GM18870 (cell line): ENCODE measurements around the gene DYNC2H1.

ENCODE experiments used
- ATAC-seq: cut with Tn5 transposase; IDR thresholded peaks from one replicate; pipeline ENCODE4 v1.9.1; 2021; ENCODE audit warnings: moderate library complexity; ENCODE audit not compliant: unreplicated experiment

Gene DYNC2H1

DNA sequence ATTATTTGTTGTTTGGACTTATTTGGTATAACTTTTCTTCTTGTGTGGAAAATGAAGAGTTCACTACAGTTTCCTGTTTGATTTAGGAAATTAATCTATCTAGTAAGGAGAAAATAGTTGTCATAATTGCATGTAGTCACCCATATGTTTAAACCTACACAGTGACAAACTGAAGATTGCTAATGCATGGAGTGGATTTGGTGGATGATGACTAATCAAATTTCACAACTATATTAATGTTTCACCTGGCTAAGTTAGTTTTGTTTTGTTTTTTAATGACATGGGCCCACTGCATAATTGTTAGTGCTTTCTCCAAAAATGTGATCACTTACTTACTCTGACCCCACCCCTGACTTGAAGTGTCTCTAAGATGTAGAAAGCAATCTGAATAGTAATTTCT lies 170.6 kb downstream of the DYNC2H1 start:
- no peak for ATAC-seq

DNA sequence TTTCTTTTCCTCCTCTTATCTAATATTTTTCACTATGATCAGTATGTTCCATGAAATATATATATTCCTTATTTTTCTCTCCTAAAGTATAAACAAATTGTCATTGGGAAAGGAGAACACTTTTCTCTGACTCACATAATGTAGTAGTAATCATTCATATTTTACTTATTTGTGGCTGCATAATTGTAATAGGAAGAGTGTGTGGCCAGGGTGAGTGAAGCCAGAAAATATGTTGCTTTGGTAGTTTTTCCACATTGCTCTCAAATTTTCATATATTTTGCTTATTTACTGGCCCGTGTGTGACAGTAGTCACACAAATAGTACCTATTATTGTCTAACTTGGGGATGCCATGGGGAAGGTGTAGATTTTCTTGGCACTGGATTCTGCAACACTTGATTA lies 172.1 kb downstream of the DYNC2H1 start:
- no peak for ATAC-seq

DNA sequence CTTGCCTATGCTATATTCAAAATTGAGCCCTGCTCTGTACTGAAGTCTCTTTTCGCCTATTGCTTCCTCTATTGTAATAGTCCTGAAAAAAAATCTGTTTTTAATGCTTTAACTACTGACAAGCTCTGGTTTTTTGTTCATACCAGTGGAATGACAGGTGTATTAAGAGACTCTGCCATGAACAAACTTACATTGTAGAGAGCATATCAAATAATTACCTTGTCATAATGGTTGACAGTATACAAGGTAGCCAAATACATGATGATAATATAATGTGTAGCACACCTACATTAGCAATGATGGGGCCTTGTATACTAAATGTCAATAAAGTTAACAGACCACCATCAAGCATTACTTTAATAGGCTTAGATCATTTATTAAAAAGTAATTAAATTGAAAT lies 175.0 kb downstream of the DYNC2H1 start:
- ATAC-seq, result no peak

DNA sequence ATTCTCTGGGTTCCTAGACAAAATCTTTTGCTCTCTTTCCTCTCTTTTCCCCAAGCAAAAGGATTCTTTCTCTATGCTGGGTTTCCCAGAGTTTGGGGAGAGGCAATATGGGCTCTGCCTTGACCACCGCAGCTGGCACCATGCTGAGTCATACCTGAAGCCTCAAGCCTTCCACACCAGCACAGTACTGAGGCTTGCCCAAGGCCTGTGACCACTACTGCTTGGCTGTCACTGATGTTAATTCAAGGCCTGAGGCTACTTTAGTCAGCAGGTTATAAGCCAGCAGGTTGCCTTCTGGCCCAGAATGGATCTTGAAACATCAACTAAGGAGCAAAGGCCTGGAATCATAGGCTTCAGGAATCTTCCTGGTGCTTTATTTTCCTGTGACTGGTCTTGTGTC lies 185.3 kb downstream of the DYNC2H1 start:
- ATAC-seq, result no peak

DNA sequence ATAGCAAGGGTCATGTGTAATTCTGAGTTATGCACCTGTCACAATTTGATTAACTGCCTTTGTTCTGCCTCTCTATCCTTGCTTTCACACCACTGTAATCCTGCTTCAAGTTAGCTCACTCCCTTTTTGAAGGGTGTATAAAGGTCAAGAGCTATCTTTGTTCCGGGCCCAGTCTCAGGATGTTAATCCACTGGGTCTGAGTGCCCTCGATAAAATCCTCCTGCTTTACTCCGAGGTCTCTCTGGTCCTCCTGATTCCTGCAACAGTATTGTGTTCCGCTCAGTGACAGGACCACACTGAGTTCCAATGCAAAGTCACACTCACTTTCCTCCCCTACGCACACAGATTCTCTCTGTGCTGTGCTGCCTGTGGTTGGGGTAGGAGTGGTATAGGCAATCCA lies 186.5 kb downstream of the DYNC2H1 start:
- ATAC-seq, result no peak

DNA sequence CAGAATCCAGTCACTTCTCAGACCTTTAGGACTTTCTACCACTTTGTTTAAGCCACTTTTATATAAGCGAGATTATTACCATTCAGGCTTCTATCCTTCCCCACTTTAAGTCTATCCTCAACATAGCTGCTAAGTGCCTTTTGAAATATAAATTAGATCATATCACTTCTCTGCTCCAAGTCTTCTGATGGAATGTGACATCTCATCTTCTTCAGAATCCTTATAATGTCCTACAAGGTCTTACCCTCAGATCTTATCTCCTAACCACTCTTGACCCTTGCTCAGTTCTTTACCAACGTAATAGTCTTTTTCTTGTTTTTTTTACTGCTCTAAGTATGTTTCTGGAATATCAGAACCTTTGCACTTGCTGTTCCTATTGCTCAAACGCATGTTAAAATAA lies 188.7 kb downstream of the DYNC2H1 start:
- no peak for ATAC-seq

DNA sequence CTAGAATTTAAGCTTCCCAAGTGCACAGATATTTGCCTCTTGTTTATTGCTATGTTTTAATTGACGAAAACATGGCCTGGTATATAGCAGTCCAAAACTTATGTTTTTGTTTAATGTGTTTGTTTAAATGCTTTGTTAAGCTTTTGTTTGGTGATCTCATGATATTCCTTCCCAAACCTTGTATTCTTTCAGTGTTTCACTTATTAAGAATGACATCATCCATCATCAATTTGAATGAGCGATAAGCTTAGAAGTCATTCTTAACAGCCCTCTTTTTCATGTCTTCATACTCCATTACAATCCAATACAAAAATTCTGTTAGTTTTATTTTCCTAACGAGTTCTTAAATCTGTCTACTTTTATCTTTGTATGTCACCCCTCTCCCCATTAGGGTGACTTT lies 206.0 kb downstream of the DYNC2H1 start:
- ATAC-seq, result no peak

DNA sequence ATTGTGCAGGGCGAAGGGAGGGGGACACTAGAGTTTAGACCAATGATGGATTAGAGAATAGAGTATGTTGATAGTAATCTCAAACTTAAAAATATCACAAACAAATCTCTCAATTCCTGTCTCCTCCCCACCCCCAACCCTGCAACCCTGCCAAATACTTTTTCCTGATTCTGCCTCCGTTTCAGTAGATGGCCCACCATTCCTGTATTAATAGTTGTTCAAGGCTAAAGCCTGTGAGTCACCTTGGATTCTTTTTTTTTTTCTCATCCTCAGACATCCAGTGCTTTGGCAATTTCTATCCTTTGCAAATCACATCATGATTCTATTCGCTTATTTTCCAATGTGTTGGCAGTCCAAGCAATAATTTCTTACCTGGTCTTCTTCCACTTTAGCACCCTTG lies 207.9 kb downstream of the DYNC2H1 start:
- no peak for ATAC-seq

DNA sequence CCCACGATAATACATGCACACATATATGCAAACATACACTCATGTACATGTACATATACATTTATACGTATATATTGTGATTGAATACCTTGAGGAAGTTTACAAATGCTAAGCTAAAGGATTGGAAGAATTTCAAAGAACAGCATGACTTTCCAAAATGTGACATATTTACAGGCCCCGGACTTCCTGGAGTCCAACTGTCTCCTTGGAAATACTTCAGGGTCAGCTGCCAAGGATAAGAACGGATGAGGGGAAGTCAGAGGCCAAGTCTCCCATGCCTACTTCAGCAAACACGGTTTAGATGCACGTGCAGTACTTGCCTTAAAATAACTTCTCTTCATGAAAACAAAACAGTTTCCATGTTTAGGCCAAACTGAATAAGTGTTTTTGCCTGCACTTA lies 213.6 kb downstream of the DYNC2H1 start:
- no peak for ATAC-seq

DNA sequence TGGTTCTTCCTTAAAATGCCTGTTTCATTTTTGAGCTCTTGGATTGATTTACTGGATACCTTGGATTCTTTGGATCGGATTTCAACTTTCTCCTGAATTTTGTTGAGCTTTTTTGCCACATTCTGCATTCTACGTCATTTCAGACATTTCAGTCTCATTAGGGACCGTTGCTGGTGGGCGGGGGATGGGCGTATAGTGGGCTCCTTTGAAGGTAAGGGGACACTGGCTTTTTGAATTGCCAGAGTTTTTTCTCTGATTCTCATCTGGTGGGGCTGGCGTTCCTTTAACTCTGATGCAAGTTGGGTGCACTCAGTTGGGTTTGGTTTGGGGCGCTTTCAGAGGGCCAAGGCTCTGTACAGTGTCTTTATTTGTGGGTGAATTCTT lies 216.5 kb downstream of the DYNC2H1 start:
- peak; percentile 6 for ATAC-seq

DNA sequence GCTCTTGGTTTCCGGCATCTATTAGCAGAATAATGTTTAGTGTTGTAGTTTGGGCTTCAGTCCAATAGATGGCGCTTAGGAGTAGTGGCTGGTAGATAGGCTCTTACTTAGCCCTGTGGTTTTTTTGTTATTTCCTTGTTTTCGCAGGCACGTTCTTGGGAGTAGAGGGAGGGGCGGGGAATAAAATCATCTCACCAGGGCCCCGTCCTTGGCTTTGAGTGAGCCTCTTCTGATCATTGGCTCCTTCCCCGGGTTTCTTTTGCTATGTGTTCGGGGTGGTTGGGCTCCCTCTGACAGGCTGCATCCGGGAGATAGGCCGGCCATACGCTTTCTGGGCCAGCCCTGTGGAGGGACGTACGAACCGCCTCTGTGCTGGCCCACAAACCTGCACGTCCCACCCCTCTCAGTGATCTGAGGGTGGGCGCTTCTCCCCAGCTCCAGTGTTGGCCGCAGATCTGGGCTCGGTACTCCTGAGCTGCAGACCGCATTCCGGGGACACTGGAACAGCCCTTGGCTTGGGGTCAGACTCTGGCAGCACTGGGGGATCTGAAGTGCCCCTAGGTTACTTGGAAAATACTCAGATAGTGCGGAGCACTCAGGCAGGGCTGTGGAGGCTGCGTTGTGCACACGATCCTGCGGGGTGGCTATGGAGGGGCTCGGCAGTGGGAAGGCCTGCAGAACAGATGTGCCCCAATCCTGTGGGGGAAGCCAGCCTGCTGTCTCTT lies 217.0 kb downstream of the DYNC2H1 start:
- peak; percentile 97 for ATAC-seq

DNA sequence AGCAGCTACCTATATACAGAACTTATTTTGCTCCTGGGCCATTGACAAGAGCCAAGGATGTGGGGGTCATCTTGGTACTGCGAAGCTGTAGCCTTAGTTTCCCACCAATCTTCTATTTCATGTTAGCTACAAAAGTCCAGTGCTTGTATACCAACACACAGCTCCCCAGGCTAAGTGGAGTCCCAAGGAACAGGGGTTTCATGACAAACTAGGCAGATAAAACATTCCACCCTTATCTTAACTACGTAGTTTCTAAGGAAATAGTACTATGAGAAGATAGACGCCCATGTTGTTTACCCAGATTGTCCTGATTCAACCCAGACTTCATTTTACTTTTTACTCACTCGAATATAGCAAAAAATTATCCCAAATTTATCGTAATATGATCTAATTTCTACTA lies 218.5 kb downstream of the DYNC2H1 start:
- no peak for ATAC-seq

DNA sequence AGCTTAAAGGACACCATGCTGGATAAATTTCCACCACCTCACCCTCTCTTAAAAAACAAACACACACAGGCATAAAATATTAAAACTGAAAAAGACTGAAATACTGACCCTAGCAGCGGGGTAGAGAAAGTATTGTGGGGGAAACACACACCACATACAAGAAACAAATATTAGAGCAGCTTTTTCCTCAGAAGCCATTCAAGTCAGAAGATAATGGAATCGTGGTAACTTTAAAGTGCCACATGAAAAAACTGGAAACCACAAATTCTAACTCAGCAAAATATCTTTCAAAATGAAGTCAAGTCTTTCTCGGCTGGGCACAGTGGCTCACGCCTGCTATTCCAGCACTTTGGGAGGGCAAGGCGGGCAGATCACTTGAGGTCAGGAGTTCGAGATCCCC lies 223.2 kb downstream of the DYNC2H1 start:
- ATAC-seq, result no peak

DNA sequence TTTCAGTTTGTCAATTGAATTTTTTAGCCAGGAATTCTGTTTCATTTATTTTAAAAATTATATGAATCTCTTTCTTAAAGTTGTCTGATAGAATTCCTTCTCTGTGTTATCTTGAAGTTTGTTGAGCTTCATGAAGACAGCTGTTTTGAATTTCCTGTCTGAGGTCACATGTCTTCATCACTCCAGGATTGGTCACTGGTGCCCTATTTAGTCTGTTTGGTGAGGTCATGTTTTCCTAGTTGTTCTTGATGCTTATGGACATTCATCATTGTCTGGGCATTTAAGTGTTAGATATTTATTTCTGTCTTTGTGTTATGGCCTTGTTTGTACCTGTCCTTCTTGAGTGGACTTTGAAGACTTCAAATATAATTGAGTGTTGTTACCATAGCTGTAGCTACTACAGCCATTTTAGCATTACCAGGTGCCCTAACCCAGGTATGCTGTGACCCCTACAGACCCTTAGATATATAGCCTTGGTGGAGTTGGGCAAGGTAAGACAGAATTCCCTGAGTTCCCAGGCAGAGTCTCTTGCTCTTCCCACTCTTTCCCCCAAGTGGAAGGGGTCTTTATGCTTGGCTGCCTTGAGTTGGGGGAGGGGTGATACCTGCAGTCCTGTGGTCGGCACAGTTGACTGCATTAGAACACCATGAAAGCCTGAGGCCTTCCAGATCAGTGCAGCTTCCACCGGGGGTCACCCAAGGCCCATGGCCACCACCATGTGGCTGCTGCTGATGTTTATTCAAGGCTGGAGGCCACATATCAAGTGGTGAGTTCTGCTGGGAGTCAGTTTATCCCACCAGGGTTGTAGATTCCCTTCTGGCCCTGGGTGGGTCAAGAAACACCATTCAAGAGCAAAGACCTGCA lies 229.6 kb downstream of the DYNC2H1 start:
- ATAC-seq, result no peak

DNA sequence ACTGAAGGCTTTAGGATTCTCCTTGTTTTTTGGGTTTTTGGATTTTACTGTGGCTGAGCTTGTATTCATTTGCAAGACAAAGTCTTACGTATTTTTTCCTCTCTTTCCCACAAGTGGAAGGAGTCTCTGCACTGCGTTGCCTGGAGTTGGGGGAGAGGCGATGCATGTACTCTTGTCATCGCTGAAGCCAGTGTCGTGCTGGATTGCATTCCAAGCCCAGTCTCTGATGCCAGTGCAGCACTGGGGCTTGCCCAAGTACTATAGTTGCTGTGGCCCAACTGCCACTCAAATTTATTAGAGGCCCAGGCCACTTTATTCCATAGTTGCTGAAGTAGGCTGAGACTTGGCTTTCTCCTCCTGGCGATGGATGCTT lies 230.2 kb downstream of the DYNC2H1 start:
- ATAC-seq, result no peak

DNA sequence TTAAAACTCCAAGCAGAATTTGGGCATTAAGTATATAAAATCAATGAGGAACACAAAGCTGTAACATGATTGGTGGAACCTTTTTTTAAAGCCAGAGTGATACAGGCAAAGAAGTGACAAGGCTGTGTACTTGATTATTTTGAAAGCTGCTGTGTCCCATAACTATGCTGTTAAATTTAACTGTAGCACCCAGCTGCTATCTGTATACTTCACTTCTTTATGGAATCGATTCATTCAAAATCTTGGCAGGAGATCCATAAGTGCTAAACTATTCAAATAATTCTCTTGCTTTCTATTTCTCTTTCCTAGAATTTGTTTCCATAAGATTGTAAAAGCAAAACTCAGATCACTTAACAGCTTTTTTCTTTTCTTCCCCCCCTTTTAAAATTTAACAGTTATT lies 231.7 kb downstream of the DYNC2H1 start:
- no peak for ATAC-seq

DNA sequence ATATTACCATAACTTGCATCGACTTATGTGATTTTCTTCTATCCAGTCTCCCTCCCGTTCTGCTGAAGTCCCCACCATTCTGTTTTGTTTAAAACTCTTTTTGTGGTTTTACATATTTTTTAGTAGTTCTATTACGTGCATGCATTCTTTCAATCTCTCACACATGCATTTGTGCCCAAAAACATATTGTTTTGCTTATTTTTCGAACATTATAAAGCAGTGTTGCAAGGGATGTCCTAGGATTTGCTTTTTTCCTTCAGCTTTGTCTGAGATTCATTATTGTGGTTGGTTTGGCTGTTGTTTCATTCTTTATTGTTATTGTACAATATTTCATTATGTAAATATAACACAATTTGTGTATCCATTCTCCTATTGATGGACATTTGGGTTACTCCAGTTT lies 235.7 kb downstream of the DYNC2H1 start:
- ATAC-seq, result no peak

DNA sequence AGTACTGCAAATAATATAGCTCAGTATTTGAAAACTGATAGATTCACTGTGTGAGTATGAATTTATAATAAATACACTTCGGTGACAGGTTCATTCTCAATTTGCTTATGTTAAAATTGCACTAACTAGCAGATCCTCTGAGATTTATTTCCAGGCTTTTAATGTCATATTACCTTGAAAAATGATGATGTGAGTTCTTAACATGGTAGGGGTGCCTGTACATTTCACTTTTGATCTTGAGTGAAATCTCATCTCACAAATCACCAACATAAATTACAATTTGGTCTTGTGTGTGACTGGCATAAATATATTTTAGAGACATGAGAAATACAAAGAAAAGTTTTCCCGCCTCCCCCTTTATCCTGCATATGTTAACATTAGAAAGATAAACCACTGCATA lies 240.4 kb downstream of the DYNC2H1 start:
- ATAC-seq, result no peak

DNA sequence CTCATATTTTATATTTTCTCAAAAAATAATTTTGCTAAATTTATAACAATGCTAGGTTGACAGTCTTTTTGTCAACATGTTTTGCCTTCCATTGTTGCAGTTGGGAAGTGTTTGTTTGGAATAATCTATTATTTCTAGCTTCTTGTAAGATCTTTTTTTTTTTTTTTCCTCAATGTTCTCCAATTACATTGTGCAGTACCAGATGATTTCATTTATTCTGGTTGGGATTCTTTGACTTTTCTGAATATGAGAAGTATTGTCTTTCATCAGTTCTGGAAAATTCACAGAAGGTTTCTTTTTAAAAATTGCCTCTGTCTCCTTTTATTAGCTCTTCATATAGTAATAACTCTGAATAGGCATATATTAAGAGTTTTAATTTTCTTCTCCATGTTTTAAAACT lies 245.4 kb downstream of the DYNC2H1 start:
- no peak for ATAC-seq

DNA sequence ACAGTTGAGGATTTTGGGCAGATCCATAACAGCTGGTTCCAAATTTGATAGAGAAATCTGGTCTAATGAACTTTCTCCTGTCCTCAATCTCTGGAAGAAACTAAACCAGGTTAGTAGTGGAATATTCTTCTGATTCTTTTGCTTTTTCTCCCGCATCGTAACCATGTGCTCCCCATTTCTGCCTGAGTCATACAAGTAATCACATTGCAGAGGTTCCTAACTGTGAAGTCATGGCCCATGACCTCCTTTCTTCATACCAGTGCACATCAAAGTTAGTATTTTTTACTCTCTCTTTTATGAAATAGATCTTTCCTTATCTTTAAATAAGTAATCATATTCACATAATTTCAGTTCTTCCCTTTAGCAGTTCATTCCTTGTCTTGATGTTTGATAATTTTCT lies 249.0 kb downstream of the DYNC2H1 start:
- no peak for ATAC-seq

DNA sequence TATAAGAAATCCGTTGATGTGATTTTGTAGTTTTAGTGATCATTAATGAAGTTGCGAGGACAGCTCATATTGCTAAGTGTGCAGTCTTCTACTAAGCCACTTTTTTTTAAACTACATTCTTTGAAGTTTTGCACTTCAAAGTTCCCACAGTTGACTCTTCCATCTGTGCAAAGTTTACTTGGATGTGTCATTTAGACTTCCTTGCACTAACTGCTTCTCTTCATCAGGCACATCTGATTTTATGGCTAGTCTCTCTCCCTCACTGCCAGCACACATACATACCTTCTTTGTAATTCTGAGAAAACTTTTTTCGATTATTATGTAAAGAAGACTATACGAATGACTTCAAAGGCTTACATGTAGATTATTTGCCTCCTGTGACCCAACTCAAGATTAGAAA lies 250.0 kb downstream of the DYNC2H1 start:
- ATAC-seq, result no peak

DNA sequence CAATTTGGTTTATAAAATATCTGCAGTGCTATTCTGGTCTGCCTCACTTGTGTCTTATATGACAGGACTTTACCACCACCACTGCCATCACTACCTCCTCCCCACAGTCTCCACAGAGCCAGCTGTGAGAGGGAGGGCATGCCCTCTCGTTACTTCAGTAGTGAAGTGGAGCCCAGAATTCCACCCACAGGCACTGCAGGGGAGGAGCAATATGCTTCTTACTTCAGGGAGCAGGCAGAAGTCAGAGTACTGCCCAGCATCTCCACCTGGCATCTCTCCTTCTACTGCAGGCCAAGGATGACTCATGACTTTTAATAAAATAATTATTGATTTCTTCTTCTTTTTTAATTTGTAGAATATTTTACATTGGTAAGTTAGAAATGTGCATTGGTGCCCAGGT lies 255.5 kb downstream of the DYNC2H1 start:
- no peak for ATAC-seq

DNA sequence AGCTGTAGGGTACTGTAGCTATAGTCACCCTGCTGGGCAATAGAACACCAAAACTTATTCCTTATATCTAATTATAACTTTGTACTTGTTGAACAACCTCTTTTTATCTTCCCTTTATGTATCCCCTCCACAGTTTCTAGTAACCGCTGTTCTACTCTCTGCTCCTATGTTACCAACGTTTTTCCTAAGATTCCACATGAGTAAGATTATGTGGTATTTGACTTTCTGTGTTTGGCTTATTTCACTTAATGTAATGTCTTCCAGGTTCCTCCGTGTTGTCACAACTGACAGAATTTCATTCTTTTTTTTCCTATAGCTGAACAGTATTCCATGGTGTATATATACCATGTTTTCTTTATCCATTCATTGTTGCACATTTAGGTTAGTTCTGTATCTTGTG lies 258.4 kb downstream of the DYNC2H1 start:
- no peak for ATAC-seq
